ENCODE measurements around the gene ADGRV1.
"Not testable (repeated sequence)": the region's sequence is repeated elsewhere in the genome, so short reads cannot be mapped to it uniquely, and the experiment has no call there.

Gene ADGRV1

DNA sequence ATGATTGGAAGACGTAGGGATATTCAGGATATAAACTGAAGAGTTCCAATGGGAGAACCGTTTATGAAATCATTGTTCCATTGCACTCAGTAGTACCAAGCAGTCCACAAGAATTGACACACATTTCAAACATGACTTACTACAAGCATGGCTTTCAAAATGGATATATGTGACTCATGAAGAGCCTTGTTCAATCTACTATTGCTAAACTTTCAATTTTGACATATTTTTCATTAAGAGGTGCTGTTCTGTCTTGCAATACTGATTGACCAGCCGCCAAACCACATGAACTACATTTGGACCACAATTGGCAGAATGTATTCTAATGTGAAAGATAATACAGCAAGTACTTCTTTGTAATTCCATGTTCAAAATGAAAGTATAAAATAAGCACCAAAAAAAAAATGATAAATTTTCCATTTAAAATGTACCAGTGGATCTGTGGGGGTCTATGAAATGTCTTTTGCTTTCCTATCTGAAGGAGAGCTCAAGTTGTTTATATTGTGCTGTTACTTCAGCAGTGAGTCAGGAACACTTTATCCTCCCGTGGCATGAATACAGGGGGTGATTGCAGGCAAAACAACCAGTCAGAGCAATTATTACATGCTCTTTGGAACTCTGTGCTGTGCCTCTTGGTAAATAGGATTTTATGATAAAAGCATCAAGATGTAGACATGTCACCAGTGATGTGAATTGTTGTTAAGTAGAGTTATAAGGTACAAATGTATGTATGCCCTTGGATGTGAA, 458.5 kb downstream of the ADGRV1 start:
- peak; percentile 53 to 59 for DNase-seq

DNA sequence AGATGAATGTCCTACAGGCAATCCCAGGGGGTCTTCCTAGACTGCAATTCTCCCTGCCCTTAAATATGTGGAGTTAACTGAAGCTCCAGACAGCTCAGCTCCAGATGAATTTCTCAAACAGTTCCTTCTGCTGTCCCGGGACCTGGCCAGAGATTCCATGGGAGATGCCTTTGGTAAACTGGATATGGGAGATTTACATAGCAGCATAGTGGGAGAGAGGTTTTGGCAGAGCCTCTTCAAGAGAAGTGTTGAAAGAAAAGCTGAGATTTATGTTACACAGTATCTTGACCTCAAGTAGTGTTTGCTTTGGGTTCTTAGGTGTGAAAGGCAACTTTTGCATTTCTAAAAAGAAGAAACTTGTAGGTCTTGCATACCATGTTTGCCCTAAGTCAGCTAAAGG, 459.6 kb downstream of the ADGRV1 start:
- DNase-seq = no peak

DNA sequence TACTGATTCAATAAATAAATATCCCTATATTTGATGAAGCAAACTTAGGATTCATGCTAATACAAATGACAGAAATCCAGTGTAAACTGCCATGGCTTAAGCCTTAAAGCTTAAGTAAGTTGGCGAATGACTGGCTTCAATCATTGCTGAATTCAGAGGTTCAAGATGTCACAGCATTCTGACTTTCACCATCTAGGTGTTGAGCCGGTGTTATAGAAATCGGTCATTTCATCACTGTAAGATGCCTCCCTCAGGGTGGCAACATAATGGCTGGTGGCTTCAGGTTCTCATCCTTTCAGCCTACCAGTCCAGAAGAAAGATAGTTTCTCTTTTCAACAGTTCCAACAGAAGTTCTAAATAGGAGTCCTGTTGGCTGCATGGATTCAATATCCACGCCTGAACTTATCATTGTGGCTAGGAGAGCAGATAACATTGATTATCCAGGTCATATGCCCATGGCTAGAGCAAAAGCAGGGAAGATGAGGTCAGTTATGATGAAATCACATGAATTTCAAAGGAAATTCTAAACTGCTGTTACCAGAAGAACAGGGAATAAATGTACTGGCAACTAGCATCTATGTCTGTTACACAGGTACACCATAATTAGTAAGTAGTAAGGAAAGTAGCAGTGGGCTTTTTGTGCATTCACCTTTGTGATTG, 460.2 kb downstream of the ADGRV1 start:
- DNase-seq = no peak

DNA sequence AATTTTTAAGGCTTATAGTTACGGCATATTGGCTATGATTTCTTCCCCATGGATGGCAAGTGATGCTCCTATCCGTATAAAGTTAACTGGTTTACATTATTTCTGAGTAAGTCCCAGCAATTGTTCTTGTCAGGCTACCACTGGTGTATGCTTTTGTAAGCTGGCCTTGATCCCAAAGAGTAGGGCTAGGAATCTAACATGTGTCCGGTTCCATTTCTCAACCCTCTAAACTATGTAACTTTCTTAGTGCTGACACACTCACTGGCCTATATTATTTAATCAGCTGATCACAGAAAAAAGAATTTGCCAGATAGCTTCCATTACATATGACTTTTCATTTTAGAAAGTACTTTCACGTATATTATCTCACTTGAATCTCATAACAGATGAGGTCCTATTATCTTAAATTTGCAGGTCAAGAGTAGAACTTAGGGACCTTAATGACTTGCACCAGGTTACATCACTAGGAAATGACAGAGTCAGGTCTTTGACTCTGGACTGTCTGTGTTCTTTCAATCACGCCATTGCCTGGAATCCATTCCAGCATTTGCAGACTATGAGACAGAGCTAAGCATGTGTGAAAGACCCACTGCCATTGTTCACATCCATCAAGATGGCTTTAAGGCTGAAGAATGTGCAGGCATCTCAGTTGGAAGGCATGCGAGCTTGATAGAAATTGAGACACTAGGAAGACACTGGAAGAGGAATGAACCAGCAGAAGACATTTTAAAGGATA, 461.6 kb downstream of the ADGRV1 start:
- no peak for DNase-seq

DNA sequence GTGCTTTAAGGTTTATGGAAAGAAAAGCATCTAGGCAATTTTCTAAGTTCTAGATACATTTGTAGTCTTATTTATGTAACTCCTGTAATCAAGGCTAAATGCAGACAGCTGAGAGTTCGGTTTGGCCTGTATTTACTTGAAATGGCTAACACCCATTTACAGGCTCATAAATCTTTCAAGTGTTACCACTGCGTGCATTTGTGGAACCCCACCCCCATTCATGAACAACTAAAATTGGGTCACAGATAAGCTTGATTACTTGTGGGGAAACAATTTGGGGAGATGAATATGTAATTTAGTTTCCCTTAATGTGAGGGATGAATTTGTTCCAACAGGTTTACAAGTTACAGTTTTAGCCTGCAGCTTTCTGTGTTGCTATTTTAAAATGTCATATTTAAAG, 463.9 kb downstream of the ADGRV1 start:
- no peak for DNase-seq

DNA sequence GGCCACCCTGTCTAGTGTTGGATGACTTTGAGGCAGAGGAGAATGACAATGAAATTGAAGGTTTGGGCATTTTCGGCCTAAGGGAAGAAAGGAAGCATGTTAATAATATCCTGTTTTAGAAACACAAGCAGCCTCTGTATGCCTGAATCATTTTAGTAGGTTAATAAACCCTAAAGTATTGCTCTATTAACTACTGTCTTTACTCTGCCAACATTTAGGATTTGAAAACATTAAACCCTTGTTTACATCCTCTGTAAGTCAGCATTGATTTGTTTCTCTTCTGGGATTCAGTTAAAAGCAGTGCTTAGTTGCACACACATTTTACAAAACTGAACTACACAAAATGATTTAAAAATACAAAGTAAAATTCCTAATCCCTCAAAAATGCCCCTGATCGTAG, 465.6 kb downstream of the ADGRV1 start:
- no peak for DNase-seq

DNA sequence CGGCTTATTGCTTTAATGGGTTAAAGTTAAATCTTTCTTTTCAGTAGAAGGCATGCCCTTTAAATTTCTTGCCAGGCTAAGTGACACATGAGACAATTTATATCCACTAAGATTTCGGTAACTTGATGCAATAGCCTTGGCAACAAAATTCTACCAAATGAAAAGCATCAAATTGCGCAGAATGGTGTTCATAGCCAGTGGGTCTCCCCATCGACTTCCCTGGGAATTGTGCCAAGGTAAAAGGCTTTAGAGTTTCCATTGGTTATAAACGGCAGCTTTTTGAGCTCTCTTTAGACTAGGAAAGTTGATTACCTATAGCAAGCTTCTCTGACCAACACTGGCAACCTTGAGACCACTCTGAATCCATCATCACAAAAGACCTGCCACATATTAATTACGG, 466.1 kb downstream of the ADGRV1 start:
- DNase-seq = no peak

DNA sequence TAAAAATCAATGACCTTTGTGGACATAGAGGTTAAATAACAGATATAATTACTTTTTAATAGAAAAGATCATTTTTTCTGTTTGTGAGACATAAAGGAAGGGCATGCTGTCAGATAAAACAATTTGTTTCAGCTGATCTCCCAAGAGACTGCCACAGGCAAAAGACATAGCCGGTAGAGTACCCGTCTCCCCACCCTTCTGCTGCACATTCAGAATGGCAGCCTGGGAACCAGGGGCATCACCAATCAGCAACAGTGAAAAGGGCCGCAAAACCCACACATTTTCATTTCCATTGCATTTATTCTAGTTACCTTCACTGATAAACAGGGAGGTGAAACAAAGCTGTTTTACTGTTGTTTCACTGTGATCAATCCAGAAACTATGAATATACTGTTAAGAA, 466.9 kb downstream of the ADGRV1 start:
- no peak for DNase-seq

DNA sequence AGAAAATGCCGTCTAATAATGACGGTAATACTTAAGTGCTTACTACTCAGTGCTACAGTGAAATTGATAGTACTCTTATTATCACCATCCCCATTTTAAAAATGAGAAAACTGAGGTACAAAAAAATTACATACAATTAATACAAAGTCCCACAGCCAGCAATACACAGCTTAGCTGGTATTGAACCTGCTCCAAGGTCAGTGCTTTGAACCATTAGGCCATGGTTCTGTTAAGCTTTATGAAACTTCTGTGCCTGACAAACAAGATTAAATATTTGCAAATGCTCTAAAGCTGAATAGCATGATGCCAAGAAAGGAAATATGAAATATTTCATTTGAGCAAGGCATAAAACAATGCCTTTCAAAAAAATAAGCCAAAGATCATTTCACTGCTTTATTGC, 467.4 kb downstream of the ADGRV1 start:
- DNase-seq = no peak

DNA sequence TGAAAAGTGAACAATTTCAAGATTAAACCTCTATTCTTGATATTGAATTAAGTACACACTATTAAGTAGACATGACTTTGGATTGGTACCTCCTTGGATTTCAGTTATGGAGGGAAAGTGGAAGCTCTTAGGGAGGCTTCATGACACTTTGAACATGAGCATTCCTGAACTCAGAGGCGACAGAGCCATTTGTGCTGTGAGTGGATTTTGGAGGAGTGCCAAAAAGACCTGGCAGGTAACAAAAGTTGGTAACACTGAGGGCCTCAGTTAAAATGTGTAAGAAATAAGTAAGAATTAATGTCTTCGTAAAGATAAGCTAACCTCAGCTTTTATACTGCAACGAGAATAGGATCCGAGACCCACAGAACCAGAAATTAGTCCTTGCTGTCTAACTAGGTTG, 467.9 kb downstream of the ADGRV1 start:
- DNase-seq = no peak

DNA sequence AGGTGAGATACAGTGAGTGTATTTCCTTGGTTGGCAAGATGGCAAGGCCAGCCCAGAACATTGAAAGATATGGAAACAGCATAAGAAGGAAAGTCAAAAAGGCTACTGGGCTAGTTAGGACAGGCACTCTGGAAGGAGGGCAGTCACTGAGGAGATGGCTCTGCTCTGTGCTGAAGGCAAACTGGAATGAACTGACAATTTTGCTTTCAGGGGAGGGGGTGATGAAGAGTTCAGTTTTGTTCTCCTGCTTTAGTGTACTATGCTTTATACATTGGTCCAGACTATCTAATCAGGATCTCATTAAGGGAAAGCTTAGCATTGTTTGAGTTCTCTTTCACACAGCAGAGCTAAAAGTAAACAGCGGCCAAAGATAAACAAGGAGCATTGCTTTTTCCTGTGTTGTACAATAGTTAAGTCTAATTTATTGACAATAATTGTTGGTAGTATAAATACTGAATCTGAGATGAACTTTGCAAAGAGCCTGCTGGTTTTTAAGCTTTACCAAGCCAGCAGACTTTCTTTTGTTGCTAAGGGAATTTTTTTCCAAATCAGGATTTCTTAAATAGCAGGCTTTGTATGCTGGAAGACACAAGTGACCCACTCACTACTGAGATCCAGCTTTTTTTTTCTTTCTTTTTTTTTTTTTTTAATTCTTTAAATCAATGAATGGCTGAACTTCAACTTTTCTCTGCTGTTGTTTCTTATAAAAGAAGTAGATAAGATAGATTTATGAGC, 469.0 kb downstream of the ADGRV1 start:
- DNase-seq = no peak

DNA sequence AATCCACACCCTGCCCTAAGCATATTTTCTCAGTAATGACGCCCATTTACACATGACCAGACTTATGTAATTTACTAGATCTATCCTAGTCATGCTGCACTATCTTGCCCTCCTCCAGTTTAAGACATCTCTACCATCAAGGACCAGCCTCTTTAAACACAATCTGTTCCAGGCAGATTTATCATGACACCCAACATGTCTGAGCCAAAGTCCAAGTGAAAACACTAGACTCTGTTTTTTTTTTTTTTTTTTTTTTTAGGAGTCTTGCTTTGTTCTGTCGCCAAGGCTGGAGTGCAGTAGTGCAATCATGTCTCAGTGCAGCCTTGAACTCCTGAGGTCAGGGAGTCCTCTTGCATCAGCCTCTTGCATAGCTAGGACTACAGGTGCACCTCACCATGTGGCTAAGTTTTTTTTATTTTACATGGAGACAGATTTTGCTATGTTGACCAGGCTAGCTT, 469.9 kb downstream of the ADGRV1 start:
- no peak for DNase-seq

DNA sequence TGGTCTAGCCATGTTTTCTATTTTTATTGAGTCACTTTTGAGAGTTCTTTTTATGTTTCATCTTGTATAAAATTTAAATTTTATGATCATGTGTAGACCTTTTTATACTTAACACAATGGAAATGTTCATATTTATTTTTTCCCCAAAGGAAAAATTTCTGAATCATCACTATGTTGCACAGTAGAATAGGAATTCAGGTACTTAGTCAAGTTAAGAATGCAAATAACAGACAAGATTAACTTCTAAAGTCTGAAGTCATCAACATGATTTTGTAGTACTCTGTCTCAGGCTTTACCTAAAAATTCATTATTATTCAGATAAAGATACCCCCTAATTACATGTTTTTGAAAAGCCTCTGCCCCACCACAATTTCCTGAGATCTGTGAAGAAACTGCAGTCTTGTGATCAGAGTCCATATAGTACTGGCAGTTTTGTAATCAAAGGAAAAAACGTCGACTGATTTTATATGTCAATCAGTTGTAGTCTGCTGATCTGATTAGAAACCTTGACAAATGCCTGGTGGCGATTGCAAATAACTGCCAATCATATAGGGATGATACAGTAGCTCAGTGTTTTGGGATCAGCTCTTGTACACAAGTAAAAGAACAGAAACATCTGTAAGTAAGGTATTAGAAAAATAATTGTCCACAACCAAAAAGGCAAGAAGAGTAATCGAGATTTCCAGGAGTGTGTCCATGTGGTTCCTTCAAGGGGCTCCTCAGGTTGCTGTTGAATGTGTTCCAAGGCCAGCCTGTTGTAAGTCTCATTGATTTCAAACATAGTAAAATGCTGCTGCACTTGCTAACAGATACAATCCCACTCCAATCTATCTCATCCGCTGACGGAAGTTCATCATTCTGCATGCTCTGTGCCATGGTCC, 472.2 kb downstream of the ADGRV1 start:
- DNase-seq = peak in 1 of 2 donors; percentile 14

DNA sequence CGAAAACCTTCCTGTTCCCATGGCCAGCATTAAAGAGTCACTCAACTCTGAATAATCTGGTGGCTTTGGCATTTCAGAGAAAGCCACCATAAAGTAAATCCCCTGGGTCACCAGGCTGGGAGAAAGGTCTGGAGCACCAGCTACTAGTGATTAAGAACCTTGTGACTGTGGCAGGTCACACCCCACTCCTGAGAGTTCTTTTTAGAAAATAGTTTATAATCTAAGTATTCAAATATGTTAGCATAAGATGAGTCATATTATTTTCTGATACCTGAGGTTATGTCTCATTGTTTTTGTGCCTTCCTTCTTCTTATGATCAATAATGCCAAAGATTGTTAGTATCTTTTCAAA, 472.8 kb downstream of the ADGRV1 start:
- peak in 1 of 2 donors; percentile 21 for DNase-seq

DNA sequence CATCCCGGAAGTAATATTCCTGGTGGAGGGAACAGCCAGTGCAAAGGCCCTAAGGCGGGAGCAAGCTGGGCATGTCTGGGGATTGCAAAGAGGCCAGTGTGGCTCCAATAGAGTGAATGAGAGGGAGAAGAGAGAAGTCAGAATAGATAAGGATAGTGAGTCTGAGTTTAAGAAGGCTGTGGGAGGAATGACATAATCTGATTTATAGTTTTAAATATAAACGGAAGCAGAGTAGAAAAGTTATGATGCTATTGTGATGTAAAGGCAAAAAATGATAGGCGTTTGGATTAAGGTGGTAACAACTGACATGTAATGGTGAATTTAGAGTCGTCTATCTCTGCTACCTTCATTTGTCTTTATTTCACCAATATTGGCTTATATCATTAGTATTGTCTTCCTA, 473.5 kb downstream of the ADGRV1 start:
- no peak for DNase-seq

DNA sequence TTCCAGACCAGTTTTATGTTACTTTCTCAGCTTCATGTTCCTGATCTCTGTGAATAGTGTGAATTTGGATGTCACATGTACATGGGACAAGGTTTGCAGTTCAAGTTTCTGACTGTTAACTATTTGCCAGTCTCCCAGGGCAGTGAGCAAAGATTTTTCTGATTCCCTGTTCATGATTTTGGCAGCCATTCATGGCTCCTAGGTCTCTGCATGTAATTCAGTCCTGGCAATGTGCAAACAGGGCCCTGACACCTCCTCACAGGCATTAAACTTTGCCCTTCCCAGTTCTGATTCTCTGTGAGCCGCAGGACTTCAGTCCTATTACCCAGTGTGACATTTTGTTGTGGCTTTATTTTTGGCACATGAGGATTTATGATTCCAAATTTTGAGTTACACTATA, 474.8 kb downstream of the ADGRV1 start:
- no peak for DNase-seq

DNA sequence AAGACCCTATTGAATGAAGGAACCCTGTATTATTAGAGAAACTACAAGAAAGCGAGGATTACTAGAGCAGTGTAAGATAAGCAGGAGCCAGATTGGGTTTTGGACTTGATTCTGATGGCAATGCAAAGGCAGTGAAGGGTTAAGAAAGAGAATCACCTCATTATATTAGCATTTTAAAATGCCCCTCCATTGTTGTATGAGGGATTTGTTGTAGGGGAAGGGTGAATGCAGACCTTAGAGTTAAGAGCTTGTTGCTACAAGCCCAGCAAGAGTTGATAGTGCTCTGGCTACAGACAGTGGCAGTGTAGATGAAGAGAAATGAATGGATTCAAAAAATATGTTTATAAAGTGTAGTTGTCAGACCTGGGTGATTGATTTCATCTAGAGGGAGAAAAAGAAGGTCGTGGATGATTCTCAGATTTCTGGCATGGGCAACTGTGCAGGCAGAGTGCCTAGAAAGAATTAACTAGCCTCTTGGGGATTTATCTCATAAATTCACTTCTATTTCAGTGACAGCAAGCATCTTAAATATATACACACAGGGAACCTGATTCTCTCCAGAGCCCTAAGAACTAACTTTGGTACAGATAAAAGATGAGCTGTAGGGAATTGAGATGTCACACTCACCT, 479.7 kb downstream of the ADGRV1 start:
- no peak for DNase-seq

DNA sequence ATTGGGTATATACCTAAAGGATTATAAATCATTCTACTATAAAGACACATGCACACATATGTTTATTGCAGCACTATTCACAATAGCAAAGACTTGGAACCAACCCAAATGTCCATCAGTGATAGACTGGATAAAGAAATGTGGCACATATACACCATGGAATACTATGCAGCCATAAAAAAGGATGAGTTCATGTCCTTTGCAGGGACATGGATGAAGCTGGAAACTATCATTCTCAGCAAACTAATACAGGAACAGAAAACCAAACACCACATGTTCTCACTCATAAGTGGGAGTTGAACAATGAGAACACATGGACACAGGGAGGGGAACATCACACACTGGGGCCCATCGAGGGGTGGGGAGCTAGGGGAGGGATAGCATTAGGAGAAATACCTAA, 482.5 kb downstream of the ADGRV1 start:
- not testable (repeated sequence) for DNase-seq

DNA sequence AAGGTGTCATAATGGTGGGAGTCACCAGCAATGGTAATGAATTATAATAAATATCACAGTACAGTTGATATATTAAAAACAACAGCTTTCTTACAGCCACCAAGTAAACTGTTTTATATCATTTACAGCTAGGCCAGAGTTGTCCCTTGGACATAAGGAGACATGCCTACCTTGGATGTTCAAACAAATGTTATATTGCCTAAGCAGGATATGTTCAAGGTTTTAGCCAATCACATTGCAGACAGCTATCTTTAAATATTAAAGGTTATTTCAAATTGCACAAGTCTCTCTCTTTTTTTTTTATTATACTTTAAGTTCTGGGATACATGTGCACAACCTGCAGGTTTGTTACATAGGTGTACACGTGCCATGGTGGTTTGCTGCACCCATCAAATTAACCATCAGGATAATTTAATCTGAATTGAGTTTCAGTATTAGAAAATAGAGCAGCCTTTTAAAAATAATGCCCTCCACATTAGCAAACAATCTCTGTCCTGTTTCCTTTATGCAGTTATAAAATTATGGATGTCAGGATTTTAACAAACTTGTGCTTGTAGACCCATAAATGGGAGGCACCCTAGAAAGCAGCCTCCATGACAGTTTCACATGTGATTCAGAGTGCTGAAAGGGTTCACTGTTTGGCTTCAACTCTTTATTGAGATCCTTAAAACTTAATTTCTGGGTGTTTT, 483.8 kb downstream of the ADGRV1 start:
- DNase-seq = no peak

DNA sequence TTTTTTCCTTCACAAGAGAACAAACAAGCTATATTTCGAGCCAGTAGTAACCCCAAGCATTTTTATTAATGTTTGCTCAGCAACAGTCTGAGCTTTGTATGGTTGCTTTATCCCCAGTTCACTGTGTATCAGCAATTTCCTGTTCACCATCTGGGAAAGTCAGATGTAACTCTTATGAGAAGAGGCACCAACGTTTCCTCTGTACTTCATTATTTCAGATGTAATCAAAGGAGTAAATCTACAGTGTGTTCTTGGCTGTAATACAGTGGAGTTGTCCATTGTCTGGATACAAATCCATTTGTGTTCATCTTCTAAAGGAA, 484.3 kb downstream of the ADGRV1 start:
- no peak for DNase-seq

DNA sequence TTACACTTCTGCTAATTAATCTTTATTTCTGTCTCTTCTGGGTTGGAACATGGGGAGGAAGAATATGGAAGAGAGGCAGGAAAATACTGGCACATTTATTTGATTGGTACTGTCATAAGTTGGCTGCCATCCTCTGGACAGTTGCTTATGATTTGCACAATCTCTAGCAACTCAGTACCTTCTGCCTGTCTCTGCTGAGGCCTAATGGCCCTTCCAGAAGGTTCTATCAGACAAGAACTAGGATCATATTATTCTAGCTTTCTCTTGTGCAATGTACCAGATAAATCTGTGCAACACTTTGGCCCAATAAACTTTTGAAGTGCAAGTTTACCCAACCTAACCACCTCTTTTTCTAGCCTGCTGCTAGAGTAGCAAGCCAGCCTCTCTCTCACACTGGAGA, 489.5 kb downstream of the ADGRV1 start:
- DNase-seq = no peak
